NCI-H82 treated with DMSO at 0.1 percent for 48 hours (cell line): ENCODE data around the gene OR1L8.
"Not testable (repeated sequence)": the region's sequence is repeated elsewhere in the genome, so short reads cannot be mapped to it uniquely, and the experiment has no call there.

Experiments
- DNase-seq: peaks from one replicate; lab custom pipeline; 2025; ENCODE audit not compliant: unreplicated experiment; lab: John Stamatoyannopoulos, UW

Gene OR1L8, protein sequence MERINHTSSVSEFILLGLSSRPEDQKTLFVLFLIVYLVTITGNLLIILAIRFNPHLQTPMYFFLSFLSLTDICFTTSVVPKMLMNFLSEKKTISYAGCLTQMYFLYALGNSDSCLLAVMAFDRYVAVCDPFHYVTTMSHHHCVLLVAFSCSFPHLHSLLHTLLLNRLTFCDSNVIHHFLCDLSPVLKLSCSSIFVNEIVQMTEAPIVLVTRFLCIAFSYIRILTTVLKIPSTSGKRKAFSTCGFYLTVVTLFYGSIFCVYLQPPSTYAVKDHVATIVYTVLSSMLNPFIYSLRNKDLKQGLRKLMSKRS

GRCh38 chr9:122583284-122583683, at the start of gene OR1L8:
Gene OR1L8, minus strand, starts transcription at chr9:122583384. Its CDS starts 14,907 bp downstream, at chr9:122568477.
- DNase-seq: not testable (repeated sequence)

DNA sequence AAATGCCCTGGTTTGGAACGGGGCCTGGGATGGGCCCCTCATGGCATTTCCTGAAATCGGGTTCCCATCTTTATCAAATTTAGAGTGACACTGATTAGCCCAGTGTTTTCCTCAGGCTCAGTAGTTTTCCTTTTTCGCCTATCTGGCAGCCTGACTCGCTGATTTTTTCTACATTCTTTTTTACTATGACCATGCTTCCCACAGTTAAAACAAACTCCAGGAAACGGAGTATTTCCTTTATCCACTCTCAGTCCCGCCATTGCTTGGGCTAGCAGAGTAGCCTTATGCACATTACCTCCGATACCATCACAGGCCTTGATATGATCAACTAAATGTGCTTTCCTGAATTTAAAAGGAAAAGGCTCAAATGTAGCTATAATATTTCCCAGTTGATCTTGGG, 36.8 kb upstream of the OR1L8 start:
- DNase-seq: no peak

- no peak for DNase-seq
These were observed 31.2 kb upstream of the OR1L8 start, which contains the start of gene OR1Q1 for GRCh38 chr9:122614362-122614761. Gene OR1Q1, plus strand, starts transcription at chr9:122614738. Its CDS starts 0 bp downstream, at chr9:122614738.

DNA sequence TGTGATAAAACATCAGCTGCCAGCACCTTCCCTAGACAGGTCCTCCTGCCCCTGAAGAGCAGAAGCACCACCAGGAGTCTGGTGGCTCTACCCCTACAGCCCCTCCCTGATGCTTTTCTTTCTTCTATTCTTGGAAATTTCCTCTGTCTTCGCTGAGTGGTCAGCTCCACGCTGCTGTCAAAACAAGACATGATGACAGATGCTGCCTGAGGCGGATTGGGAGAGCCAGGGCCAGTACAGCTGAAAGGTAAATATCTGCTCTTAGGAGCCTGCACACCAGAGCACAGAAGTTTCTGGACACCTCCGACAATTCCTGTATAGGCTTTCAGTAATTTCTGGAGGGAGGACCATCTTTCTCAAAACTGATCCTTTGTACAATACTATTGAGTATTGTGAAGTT, 26.6 kb upstream of the OR1L8 start:
- DNase-seq: no peak

DNA sequence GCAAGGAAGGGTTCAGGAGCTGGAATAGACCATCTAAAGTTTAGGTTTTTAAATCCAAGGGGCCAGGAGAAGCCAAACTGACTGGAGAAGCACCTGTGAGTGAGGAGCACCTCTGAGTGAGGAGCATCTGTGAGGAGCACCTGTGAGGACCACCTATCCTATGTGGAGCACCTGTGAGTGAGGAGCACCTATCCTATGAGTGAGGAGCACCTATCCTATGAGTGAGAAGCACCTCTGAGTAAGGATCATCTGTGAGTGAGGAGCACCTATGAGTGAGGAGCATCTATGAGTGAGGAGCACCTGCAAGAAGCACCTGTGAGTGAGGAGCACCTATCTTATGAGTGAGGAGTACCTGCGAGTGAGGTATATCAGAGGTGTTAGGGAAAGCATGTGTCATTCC, 23.4 kb upstream of the OR1L8 start:
- DNase-seq: no peak

GRCh38 chr9:122605691-122606090, 22.5 kb upstream of the OR1L8 start:
- no peak for DNase-seq

DNA sequence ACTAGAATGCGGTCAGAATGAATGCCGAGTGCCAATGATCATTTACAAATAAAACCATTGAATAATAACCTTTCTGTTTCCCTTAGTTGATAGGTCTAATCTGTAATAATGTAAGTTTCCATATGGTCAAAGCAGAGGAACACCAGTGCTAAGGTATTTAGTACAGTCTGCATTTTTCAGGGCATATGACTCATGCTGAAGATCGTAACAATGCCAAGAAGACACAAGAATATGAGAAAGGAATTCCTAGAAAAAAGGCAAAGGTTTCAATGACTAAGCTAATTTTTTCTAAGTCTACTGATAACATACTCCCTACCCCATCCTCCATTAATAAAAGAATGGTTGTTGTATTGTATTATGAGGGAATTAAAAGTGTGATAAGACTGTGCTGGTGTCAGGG, 2.8 kb downstream of the OR1L8 start:
- no peak for DNase-seq

GRCh38 chr9:122579874-122580273, 3.3 kb downstream of the OR1L8 start:
- DNase-seq: no peak

GRCh38 chr9:122572456-122572855, 10.7 kb downstream of the OR1L8 start:
- no peak for DNase-seq

DNA sequence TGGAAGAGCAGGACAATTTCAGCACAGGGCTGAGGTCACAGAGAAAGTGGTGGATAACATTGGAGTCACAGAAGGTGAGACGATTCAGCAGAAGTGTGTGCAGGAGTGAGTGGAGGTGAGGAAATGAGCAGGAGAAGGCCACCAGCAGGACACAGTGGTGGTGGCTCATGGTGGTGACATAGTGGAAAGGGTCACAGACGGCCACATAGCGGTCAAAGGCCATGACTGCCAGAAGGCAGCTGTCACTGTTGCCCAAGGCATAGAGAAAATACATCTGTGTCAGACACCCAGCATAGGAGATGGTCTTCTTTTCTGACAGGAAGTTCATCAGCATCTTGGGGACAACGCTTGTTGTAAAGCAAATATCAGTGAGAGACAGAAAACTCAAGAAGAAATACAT, 15.3 kb downstream of the OR1L8 start:
- DNase-seq: no peak

DNA sequence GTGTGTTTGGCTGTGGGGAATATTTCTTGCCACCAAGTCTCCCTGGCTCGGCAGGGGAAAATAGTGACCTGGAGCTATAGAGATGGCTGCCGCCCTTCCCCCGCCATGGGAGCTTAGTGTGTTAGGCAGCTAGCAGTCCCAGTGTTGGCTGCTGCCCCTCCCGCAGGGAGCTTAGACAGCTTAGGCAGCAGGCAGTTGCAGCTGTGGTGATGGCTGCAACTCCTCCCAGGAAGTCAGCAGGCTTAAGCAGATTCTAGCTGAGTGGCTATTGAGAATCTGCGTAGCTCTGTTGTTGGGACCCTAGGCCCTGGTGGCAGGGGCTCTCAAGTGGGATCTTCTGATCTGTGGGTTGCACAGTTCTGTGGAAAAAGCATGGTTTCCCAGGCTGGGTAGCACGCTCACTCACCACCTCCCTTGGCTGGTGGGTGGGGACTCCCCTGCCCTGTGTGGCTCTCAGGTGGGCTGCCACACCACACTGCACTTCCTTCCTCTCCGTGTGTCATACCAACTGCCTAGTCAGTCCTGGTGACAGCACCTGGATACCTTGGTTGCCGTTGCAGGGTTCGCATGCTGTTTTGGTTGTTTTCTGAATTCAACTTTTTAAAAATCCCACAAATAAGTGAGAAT, 20.9 kb downstream of the OR1L8 start:
- peak; percentile 55 for DNase-seq

GRCh38 chr9:122561446-122561845, 21.7 kb downstream of the OR1L8 start:
- no peak for DNase-seq

- DNase-seq: no peak
These were observed 30.4 kb downstream of the OR1L8 start, which contains the start of gene OR1N2 for GRCh38 chr9:122552812-122553211. Gene OR1N2, plus strand, starts transcription at chr9:122553112. Its CDS starts 100 bp downstream, at chr9:122553212.

DNA sequence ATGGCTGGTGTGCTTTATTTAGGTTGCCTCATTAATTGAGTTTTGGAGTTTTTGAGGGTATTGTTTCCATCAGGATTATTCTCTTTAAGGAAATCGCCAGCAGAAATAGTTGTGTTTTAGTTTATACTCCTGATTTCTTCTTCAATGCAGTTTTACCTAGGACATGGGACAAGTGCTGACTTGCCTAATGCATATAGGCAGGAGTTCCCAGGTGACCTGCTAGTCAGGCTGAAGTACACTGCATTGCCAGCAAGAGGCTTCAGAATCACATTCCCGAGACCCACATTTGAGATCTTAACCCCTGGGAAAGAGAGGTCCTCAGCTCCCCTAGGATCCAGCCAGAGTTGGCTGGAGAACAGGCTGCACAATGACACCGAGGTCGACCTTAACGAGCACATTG, 31.8 kb downstream of the OR1L8 start:
- no peak for DNase-seq

GRCh38 chr9:122546196-122546595, 37.0 kb downstream of the OR1L8 start:
- DNase-seq: no peak

DNA sequence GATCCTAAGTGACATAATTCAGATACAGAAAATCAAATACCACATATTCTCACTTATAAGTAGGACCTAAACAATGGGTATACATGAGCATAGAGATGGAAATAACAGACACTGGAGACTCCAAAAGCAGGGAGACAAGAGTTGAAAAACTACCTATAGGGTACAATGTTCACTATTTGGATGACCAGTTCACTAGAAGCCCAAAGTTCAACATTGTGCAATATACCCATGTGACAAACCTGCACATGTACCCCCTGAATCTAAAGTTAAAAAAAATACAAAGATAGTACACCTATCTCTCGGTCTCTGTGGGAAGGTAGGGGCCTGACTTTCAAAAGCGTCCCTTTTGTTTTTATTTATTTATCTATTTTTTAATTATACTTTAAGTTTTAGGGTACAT, 44.4 kb downstream of the OR1L8 start:
- DNase-seq: no peak

- DNase-seq: not testable (repeated sequence)
These were observed 46.1 kb downstream of the OR1L8 start for GRCh38 chr9:122537066-122537465.

DNA sequence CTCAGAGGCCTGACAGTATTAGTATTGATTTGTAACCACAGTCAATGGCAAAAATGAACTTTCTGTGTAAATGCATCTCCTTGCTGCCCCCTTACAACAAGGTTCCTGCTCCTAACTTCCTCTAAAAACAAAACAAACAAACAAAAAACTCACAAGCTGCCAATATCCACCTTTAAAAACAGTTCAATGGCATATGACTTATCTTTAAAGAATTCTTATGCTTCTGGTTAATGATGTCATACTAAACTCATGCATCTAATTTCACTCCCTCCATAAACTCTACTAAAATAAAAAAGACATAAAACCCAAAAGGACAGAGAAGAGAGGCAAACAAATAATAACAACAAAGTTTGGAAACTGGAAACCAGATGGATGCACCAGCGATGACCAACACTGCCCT, 47.0 kb downstream of the OR1L8 start:
- DNase-seq: no peak

DNA sequence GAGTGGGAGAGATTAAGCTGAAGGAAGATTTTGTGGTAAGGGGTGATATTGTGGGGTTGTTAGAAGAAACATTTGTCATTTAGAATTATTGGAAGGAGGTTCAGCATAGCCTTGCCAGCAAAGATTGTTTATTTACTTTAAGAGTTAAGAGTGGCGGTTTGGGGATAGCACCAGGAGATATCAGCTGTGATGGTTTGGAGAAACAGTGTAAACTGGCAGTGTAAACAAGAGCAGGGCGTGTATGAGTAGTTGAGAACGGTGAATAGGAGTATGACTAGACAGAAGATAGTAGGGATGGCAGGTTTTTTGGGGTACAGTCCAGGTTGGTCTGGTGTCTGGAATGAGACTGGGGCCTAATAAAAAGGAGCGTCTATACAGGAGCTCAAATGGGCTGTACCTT, 52.0 kb downstream of the OR1L8 start:
- DNase-seq: not testable (repeated sequence)

DNA sequence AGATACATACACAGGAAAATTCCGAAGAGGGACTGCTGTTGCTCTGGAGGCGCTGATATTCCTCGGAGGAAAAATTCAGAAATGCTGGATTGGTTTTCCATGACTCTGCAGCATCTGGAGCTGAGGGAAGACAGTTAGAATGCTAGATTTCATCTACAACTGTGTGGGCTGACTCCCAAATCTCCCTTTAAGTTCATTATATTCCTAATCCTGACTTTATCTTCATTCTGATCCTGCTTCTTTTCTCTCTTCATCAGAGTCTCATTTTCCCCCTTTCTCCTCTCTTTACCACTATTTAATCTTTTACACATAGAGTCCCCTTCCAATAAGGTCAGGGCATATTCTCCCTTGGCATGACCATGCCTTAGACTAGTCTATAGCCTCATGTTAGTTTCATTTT, 56.0 kb downstream of the OR1L8 start, which contains the start of gene OR1N1:
Gene OR1N1 (minus strand): TSS at position 101 of the 400 bp plus-strand sequence. CDS start 0 bp downstream, at position 101.
- DNase-seq: no peak

DNA sequence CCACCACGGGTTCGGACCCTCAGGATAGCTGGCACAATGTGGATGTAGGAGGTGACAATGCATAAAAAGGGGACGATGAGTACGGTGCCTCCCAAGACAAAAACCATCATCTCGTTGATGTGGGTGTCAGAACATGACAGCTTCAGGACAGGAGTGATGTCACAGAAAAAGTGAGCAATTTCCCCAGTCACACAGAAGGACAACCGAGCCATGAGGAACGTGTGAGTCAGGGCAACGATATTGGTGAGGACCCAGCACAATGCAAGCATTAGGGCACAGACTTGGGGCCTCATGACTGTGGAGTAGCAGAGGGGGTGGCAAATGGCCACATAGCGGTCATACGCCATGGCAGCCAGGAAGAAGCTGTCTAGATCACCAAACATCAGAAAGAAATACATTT, 56.6 kb downstream of the OR1L8 start:
- no peak for DNase-seq

- no peak for DNase-seq
These were observed 63.8 kb downstream of the OR1L8 start for GRCh38 chr9:122519376-122519775.
